A549 treated with Mapracorat at 1 μM for 4 hours (cell line): Measurements from ENCODE around the gene RFFL. TPM values are rescaled to one million over a fixed set of nuclear protein-coding genes. Genes with fewer than 3 reads are reported as not detected.

Experiments
- total RNA-seq: library from RNA; stranded (reverse); fragments of 200-300 nt; extraction: Qiagen RNA extraction; gene quantifications from 5 replicates; pipeline ENCODE4 v1.2.3, GENCODE V29; 2022

The RFFL gene, protein sequence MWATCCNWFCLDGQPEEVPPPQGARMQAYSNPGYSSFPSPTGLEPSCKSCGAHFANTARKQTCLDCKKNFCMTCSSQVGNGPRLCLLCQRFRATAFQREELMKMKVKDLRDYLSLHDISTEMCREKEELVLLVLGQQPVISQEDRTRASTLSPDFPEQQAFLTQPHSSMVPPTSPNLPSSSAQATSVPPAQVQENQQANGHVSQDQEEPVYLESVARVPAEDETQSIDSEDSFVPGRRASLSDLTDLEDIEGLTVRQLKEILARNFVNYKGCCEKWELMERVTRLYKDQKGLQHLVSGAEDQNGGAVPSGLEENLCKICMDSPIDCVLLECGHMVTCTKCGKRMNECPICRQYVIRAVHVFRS
- total RNA-seq = 43.9 to 64.1 TPM (median 49.4 TPM) in 5 replicates

DNA sequence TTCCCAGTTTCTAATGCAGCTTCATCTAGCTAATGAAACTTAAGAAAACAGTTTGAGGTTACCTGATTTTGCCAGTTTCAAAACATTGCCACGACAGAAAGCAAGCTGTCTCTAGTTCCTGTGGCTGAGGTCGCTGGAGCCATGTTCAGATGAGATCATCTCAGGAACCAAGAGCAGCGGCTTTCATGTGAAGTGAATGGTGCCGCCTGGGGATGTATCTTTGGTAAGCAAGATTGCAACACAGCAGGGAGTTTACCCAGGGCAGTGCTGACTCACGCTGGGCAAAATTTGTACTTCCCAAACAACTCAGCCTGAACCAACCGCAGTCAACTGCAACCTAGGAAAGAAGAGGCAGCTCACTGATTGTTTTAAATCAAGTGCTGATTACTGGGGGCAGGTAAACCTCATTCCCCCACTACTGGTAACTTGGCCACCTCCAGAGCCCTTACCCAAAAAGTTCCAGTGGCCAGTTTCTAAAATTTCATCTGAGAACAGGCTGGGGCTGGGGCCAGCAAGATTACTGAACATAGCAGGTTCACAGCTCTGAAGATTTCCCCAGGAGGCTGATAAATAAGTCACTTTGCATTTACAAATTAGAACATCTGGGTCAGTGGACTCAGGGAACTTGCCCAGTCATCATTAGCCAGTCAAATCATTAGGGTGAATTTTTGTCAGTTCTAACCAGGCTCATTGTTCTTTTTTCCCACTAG, at the start of gene RFFL:
RFFL (minus strand) TSS at position 194 of the 710 bp plus-strand sequence. CDS start 37,154 bp downstream, outside the sequence.

DNA sequence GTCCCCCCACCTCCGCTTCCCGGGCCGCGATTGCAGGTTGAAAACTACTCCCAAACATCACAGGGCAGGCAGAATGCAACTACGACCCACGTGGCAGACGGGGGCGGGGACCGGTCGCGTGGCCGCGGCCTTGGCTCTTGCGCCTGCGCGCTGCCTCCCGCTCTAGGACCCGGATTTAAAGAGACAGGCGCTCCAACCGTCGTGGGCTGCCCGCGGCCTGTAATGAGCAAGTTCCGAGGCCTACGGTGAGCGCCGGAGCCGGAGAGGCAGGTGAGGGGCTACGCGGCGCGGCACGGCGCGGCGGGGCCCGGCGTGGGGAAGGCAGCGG, 83.2 kb downstream of the RFFL start, which contains the start of gene LIG3:
LIG3 (plus strand) TSS at position 160 of the 328 bp plus-strand sequence. CDS start 2,494 bp downstream, outside the sequence.

DNA sequence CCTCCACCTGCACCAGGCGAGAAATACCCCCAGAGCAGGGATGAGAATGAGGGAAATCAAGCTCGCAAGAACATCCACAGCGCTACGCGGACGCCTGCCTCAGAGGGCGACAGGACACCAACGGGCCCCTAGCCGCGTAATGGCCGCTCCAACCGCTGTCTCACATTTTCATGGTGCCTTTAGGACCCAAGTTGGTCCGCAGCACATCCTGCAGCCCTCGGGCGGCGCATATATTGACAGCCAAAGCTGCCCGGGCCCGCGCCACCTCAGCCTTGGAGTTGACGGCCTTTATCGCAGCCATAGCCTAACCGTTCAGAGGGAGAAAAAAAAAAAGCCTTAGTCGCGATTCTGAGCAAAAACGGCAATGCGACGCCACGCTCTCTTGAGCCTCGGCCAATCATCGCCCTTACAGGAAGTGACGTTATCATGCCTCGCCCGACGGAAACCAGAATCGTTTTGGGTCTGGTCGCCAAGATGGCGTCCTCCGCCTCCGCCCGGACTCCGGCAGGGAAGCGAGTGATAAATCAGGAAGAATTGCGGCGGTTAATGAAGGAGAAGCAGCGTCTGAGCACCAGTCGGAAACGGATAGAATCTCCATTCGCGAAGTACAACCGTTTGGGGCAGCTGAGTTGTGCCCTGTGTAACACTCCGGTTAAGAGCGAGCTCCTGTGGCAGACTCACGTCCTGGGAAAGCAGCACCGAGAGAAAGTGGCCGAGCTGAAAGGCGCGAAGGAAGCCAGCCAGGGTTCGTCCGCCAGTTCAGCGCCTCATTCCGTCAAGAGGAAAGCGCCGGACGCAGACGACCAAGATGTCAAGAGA, 102.2 kb downstream of the RFFL start, which contains the start of the genes CCT6B and ZNF830:
CCT6B (minus strand) TSS at position 368 of the 819 bp plus-strand sequence; CDS start at position 301, 67 bp downstream.
ZNF830 (plus strand) TSS at position 448 of the 819 bp plus-strand sequence; CDS start at position 475, 27 bp downstream.

Other genes with a start within 250 kb of the RFFL start
- 1.4 to 2.0 TPM (median 1.6 TPM) in 5 replicates for gene CCT6B, start 102.2 kb downstream of the RFFL start, total RNA-seq
- gene ZNF830, start 102.2 kb downstream of the RFFL start, total RNA-seq = 13.7 to 17.2 TPM (median 14.8 TPM) in 5 replicates
- 14.5 to 19.0 TPM (median 17.4 TPM) in 5 replicates for gene LIG3, start 83.2 kb downstream of the RFFL start, total RNA-seq
- 20.6 to 32.1 TPM (median 29.1 TPM) in 5 replicates for gene RAD51D, start 56.2 kb upstream of the RFFL start, total RNA-seq
- 0.10 to 0.28 TPM (median 0.10 TPM) in 3 of 5 replicates, not detected in the others for gene FNDC8, start 57.9 kb upstream of the RFFL start, total RNA-seq
- gene NLE1, start 78.6 kb upstream of the RFFL start, total RNA-seq = 28.1 to 37.8 TPM (median 35.5 TPM) in 5 replicates
- not detected in 5 replicates for gene UNC45B, start 84.1 kb upstream of the RFFL start, total RNA-seq
- not detected in 5 replicates for gene SLC35G3, start 130.7 kb upstream of the RFFL start, total RNA-seq
- 2.1 to 4.0 TPM (median 3.0 TPM) in 5 replicates for gene SLFN5, start 179.4 kb upstream of the RFFL start, total RNA-seq